Urothelium cell line (cell line): Measurements from ENCODE around the gene CHL1.

Experiments
- DNase-seq: peaks from one replicate; pipeline ENCODE4 v3.0.0; 2011; ENCODE audit warnings: low spot score, mixed read lengths
- FAIRE-seq: peaks from 2 replicates; lab custom pipeline; 2011; peaks lifted over from hg19 to GRCh38; lab: Jason Lieb, UNC

The CHL1 gene

DNA sequence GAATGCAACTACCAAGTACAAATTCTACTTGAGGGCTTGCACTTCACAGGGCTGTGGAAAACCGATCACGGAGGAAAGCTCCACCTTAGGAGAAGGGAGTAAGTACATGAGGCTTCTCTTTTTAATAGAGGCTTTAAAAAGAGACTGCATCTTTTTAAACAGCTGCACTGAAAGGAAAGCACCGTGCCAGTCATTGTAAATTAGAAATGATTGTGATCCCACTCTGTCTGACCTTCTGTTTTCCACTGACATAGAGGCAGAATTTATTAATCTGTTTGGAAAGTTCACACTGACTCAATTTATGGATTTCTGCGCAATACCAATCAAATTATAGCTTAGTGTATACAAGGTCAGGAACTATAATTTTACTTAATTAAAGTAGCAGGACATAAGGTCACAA lies 198.2 kb downstream of the CHL1 start:
- DNase-seq (no peak), FAIRE-seq (no peak)

DNA sequence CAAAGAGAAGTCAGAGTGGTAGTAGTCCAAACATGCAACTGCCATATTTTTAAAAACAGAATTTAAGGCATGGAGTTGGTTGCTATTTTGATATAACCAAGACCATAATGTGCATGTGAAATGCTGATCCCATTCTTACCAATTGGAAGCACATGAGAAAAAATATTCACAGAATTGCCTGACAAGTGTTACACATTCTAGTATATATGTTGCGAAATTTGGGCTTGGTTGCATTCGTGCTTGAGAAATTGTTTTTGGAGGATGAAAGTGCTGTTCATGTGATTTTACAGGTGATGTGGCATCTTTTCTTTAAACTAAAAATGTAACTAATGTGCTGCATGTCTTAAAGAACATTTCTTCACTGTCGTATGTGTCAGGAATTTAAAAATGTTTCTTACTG lies 199.7 kb downstream of the CHL1 start:
- FAIRE-seq: no peak
- DNase-seq: no peak

DNA sequence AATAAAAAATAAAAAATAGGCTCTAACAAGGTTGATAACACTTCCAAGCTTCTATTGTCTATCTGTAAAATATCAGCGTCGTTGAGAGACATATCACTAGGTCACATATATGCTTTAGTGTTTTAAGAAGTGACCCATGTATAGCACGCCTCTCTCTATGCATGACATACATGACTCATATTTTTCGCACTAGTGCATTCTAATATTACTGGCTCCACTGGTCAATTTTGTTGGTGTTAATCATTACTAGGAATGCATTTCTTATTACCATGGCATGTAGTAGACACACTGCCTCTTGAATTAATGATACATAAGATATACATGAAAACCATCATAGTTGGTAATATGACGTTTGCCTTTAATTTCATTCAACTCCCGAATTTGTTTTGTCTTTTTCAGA lies 203.1 kb downstream of the CHL1 start:
- FAIRE-seq (no peak), DNase-seq (no peak)

DNA sequence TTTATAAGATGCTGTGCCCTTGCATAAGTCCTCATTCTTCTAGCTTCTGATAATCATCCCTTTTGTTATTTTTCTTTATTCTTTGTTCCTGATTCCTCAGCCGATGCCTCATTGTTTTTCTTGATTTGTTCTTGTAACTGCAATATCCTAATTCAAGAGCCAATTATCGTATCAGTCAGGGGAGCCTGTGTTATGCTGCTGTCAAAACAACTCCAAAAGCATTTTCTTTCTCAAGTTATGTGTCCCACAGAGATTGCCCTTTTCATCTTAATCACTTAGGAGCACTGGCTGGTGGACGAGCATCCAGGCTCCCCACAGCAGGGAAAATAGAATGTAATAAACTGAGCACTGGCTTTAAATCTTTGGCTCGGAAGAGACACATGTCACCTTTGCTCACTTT lies 207.3 kb downstream of the CHL1 start:
- no peak for DNase-seq
- FAIRE-seq: no peak

DNA sequence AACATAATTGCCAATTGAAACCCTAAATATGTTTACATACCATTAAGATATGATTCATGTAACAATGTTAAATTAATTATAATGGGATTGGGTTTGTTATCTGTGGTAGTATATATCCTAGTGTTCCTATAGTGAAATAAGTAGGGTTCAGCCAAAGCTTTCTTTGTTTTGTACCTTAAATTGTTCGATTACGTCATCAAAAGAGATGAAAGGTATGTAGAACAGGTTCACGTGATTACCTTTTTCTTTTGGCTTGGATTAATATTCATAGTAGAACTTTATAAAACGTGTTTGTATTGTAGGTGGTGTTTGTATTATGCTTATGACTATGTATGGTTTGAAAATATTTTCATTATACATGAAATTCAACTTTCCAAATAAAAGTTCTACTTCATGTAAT lies 212.4 kb downstream of the CHL1 start:
- FAIRE-seq (no peak), DNase-seq (no peak)

DNA sequence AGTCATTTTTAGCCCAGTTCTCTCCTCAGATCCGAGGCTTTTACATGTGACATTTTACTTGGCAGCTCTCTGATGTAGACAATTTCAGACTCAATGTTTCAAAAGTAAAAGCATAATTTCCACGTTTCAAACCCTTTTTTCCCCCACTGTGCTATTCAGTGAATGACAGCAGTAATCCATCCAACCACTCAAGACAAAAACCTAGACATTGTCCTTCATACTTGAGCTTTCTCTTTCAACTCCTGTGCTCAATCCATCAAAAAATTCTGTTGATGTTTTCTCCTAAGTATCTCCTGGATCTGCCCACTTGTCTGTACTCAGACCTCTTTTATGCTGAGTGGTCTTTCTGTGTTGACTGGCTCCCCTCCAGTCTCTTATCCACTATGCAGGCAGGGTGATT lies 214.7 kb downstream of the CHL1 start:
- no peak for FAIRE-seq

DNA sequence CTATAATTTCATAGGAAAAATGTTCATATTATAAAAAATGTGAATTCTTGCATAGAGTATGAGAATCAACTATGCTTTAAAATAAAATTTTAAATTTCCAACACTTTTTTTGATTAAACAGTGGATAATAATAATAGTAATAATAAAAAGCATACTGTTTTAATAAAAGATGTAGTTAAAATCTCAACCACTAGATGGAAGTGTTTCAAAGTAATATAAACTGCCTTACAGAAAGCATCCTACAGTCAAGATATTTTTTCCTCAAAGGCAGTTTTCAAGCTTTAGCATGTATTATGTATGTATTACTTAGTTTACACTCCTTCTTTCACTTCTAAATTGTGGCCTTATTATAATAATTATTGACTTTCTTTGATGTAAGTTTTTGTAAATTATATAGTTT lies 217.5 kb downstream of the CHL1 start:
- DNase-seq (peak; percentile 8), FAIRE-seq (no peak)

More for the DNA sequence above, 214.7 kb downstream of the CHL1 start:
- DNase-seq: no peak

DNA sequence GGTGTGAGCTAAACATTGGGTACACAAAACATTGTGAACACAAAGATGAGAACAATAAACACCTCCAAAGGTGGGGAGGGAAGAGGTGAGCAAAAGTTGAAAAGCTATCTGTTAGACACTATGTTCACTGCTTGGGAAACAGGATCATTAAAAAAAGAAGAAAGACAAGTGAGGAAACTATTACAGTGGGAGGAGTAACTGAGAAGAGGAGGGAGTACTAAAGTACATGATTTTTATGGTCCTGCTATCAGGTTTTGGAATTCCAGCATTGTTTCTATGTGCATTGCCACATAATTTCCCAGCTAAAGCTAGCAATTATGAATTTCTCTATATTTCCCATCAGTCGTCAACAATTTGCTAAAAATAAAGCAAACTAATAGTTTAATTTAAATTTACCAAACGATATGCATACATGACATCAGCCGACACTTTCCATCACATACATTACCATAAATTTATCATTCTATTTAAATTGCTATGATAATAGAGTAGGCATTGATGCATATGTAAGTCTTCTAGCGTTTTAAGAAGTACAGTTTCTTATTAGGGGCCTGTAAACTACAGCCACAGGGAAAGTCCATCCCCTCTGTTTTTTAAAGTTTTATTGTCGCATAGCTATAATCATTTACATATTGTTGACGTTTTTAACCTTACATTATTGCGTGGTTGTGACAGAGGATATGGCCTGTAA lies 221.8 kb downstream of the CHL1 start:
- DNase-seq: no peak

DNA sequence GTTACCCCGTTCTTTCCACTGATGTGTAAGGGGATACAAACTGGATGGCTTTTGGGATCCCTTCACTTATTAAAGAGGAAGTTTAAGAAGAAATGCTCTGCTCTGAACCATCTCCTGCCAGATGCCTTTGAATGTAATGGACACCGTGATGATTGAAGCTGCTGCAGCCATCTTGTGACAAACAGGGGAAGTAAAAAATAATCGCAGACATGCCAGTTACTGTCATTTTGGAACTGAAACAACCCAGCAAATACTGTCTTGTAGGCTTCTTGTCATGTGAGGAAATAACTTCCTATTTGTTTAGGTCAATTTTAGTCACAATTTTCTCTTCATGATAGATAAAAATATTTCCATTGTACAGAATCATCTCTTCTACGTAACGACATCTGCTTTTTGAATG lies 224.0 kb downstream of the CHL1 start:
- FAIRE-seq (no peak), DNase-seq (no peak)

More for the DNA sequence above, 221.8 kb downstream of the CHL1 start:
- FAIRE-seq: no peak

DNA sequence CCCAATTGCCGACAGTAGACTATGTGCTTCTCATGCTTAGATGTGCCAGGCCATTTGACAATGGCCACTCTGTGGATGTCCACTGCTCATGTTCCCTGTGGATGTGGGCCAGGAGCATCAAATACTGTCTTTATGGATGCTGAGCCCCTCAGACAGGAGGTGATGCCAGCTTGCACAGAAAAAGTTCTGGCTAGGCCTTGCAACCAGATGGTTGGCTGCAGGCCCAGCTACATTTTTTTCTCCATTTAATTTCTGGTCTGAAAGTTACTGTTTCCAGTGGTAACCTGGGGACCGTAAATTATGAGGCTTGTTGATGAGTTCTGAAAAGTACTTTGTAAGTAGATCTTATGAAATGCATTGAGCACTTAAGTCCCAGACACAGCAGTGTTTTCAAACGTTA lies 228.5 kb downstream of the CHL1 start:
- DNase-seq: no peak
- FAIRE-seq: no peak

DNA sequence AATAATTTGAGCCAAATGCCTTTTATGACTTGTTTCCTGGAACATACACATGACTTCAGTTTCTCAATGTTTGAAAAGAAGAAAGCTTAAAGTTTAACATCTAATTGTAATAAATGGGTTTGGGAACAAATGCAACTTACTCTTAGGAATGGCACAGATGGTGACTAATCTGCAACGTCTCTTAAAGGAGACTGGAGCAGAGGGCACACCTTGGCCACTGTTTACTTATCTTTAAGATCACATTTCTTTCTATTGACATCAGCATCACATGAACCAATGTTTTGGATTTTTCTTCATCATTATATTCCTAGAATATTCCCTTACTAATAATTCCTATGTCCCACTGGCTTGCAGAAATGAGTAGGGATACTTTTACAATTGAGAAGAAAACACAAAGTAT lies 229.5 kb downstream of the CHL1 start:
- FAIRE-seq: no peak
- DNase-seq: peak; percentile 15

DNA sequence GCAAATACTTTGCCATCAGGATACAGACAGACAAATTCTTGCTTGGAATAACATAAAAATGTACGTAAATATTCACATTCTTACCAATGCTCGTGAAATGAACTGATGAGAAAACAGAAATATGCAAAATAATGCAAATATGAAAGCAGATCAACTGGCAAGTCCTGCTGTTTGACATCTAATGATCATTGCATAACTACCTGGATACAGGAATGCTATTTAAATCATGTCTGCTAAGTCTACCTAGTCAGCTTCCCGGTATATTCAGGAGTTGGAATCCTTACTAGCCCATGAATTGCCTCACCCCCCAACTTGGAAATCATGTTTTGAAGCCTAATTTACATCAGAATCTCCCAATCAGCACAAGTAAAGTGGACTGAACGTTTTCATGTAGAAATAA lies 230.6 kb downstream of the CHL1 start:
- DNase-seq (no peak), FAIRE-seq (no peak)

DNA sequence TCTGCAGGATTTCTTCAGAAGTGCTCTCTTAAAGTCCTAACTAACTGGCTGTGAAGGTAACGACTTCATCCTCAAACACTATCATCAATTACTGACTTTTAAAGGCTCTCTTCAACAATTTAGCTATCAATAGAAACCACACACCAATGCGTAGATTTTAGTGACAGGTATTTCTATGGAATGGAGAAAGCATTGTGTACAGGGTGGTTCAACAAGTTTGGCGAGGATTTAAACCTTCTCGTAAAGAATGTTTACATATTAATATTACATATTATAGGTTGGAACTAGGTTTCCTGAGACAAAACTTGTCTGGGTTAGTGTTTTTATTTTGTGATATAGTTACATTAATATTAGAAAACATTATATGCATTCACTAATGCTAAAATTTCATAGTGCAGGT lies 233.6 kb downstream of the CHL1 start:
- no peak for DNase-seq
- no peak for FAIRE-seq

DNA sequence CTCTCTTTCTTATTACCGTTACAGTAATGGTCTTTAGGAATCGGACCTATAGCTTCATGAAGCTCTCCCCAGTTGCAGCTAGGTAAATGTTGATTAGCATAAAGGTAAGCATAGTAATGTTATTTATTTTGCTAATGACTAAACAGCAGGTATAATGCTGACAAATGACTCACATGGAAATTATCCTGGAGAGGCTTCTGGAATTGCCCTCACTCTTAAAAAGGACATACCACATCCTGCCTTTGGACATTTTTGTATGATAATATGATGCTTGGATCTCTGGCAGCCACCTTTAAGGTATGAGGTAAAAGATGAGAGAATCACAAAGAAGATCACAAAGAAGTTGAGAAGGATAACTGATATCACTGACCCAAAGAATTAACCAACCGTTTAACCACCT lies 238.6 kb downstream of the CHL1 start:
- peak; percentile 11 for DNase-seq
- no peak for FAIRE-seq

DNA sequence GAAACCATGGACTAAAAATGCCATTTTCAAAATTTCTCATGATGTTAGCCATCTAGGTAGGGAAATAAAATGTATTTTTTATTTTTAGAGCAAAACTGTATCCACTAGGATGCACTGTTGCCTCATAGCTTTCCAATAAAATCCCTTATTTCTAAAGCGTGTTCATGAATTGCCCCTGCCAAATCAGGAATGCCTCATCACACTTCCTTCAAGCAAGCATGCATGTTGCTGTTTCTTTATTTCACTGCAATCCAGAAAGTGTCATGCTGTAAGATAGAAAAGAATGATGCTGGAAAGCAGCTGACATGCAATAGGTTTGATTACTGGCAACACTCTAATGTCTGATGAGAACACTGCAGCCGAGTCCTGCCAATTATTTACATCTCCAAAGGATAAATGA lies 239.5 kb downstream of the CHL1 start:
- FAIRE-seq (no peak), DNase-seq (no peak)

DNA sequence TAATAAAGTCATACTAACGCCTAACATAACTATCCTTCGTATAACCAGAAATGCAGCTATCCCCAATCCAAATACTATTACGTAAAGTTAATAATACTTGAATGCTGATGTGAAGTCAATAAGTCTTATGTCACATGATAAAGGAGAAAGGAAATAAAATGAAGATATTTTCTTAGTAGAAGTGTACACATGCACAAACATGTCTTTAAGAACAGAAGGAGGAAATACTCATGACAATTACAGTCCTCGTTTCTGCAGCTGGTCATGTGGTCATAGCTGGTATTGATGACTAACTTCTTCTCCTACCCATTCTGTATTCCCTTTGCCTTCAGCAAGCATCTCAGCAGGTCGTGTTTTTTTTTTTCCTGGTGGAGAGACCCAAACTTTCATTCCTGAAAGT lies 244.3 kb downstream of the CHL1 start:
- DNase-seq (no peak), FAIRE-seq (no peak)

DNA sequence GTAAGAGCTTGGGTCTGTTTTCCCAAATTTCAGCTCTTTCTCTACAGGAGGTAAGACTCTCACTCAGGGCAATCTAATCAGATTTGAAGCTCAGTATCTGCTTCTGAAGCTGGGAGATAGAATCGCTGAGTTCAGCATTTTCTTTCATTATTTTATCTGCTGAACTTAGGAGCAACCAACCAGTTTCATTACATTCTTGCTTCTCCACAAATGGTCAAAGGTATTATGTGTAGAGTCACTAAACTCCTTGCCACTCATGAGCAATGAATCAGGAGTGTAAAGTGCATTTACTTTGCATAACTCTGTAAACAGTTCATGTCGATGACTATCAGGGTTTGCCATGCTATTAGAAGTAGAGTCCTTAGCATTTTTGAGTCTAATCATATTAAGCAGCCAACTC lies 249.4 kb downstream of the CHL1 start:
- FAIRE-seq: no peak
- DNase-seq: no peak

DNA sequence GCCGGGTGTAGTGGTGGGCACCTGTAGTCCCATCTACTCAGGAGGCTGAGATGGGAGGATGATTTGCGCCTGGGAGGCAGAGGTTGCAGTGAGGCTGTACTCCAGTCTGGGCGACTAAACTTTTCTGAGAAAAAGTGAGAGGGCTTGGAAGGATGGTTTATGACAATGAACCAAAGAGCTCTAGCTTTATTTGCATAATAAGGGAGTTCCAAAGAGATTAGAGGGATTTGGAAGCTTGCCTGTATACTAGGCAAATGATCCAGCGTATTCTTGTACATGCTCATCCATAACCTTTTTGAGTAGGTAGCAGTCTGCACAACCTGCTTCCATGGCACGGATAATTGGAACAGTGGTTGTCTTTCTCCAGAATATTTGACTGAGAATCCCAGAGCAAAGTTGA lies 251.1 kb downstream of the CHL1 start:
- FAIRE-seq (no peak), DNase-seq (no peak)

DNA sequence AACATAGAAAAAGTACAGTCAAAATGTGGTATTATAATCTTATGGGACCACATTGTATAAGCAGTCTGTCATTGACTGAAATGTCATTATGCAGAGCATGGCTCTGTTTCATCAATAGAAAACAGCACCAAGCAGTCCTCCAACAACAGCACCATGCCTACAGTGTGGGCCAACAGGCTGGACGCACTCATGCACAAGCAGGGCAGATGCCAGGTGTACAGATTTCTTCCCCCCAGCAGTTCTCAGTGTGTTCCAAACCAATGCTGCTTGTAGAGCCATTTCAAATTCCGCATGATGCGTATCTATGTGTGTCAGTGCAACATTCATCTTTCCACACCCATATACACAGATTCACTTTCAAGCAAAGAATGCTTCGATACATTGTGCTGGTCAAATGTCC lies 253.1 kb downstream of the CHL1 start:
- FAIRE-seq (no peak), DNase-seq (no peak)

DNA sequence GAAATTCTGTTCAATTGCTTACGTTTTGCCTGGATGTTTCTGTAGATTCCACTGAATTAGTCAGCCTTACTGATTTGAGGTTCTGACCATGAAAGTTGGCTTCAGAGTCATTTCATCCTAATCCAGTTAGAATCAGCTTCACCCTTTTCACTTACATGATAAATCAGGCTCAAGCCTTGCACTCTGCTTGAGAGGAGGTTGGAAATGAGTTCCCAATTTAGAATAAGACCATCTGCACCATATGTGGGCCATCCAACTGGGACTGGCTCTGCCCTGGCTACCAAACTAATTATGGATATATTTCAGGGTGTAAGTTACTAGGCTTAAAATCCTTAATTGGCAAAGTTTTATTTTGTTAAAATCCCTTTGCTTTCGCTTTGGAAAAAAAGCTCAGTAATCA lies 255.7 kb downstream of the CHL1 start:
- DNase-seq (no peak), FAIRE-seq (no peak)

DNA sequence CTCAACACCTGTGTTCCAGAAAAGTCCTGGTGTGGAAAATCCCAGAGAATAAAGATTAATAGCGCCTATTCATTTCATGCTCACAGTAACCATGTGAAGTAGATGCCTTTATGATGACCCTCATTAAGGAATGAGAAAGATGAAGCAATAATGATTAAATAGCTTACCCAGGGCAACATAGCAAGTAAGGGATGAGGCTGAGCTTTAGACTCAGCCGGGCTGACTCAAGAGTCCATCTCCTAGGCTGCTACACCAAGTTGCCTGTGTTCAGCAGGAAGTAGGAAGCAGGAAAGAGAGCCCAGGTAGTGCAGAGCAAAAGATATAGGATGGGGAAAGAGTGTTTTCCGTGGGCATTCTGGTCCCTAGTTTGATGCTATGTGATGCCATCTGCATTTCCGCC lies 256.5 kb downstream of the CHL1 start:
- DNase-seq: no peak
- FAIRE-seq: no peak

DNA sequence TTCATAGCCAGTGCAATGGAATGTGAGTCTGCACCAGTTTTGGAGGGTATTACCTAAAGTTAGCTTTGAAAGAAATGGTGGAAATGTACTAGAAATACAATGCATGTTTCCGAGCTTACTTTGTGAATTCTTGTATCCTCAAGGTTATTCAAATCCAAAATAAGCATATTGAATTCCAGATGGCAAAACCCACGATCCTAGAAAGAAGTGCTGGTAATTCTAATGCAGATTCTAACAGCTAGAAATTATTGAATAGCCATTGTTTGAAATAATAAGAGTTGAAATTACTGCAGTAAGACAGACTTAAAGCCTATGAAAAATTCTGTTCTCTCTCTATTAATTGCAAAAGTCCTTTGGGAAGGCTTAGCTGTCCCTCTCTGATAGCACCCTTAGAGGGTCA lies 258.4 kb downstream of the CHL1 start:
- no peak for DNase-seq
- FAIRE-seq: no peak

DNA sequence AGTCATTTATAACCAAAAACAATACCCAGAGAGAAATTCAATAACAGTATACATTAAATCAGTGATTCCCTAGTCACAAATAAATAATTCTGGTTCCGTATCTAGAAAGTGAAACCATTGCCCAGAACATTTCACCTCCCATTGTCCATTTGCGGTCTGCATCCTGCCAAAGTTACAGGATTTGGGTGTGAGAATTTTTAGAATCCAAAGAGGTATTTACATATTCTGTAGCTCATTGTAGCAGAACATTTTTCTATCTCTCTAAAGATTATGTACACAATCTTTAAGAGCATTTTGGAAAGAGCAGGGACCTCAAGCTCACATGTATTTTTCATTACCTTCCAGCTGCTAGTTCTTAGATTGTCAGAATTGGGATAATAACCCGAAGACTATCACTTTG lies 261.6 kb downstream of the CHL1 start:
- DNase-seq: no peak
- FAIRE-seq: no peak
